Activated B cell treated with CpG ODN at 0.5 μM for 24 hours (primary cell): ENCODE data around the gene ARFGEF3. TPM values are rescaled to one million over a fixed set of nuclear protein-coding genes. Genes with fewer than 3 reads are reported as not detected.
"Not testable (repeated sequence)": the region's sequence is repeated elsewhere in the genome, so short reads cannot be mapped to it uniquely, and the experiment has no call there.

Experiments used
- ATAC-seq: fragments of 200-7000 bp; cut with Tn5 transposase; one replicate; pipeline ENCODE4 v1.10.0; 2021; ENCODE audit warnings: low read depth, mild to moderate bottlenecking, moderate library complexity
- CTCF ChIA-PET: fragments of 350-600 bp; sonication (Branson Sonifier 250); formaldehyde crosslinking; loops from one replicate; lab custom pipeline; 2021; ENCODE audit warnings: antibody characterized with exemption; lab: Charles Lee
- POLR2A ChIA-PET: fragments of 350-600 bp; sonication (Branson Sonifier 250); formaldehyde crosslinking; loops from one replicate; lab custom pipeline; 2021; ENCODE audit warnings: antibody characterized with exemption; lab: Charles Lee
- DNase-seq: peaks from one replicate; pipeline ENCODE4 v3.0.0; 2022
- H3K27ac Mint-ChIP-seq: one replicate; pipeline ENCODE4 v1.8.0; 2020; ENCODE audit warnings: mixed read lengths
- H3K27me3 Mint-ChIP-seq: one replicate; pipeline ENCODE4 v1.8.0; 2021; ENCODE audit warnings: mixed read lengths
- H3K36me3 Mint-ChIP-seq: one replicate; pipeline ENCODE4 v1.8.0; 2021; ENCODE audit warnings: low read depth, mixed read lengths
- H3K4me1 Mint-ChIP-seq: one replicate; pipeline ENCODE4 v1.8.0; 2021; ENCODE audit warnings: mixed read lengths
- H3K4me3 Mint-ChIP-seq: one replicate; pipeline ENCODE4 v1.8.0; 2020; ENCODE audit warnings: mild to moderate bottlenecking, mixed read lengths
- H3K9me3 Mint-ChIP-seq: one replicate; pipeline ENCODE4 v1.8.0; 2020; ENCODE audit warnings: mixed read lengths
- intact Hi-C: fragments of 100-400 bp; cut with micrococcal nuclease; formaldehyde crosslinking; loops from one replicate; pipeline ENCODE4 v1.15.1; 2024
- total RNA-seq: library from RNA; stranded (reverse); gene quantifications from 2 replicates; pipeline ENCODE4 v1.2.3, GENCODE V29; 2022
- TF ChIP-seq, protein P1 (sequence below): fragments of 200-600 bp; IDR thresholded peaks from one replicate; pipeline ENCODE4 v1.8.0; 2022; ENCODE audit warnings: antibody characterized with exemption, mild to moderate bottlenecking

The ARFGEF3 gene
- total RNA-seq, 1 donor from 2014 or later, result 0.02 TPM

DNA sequence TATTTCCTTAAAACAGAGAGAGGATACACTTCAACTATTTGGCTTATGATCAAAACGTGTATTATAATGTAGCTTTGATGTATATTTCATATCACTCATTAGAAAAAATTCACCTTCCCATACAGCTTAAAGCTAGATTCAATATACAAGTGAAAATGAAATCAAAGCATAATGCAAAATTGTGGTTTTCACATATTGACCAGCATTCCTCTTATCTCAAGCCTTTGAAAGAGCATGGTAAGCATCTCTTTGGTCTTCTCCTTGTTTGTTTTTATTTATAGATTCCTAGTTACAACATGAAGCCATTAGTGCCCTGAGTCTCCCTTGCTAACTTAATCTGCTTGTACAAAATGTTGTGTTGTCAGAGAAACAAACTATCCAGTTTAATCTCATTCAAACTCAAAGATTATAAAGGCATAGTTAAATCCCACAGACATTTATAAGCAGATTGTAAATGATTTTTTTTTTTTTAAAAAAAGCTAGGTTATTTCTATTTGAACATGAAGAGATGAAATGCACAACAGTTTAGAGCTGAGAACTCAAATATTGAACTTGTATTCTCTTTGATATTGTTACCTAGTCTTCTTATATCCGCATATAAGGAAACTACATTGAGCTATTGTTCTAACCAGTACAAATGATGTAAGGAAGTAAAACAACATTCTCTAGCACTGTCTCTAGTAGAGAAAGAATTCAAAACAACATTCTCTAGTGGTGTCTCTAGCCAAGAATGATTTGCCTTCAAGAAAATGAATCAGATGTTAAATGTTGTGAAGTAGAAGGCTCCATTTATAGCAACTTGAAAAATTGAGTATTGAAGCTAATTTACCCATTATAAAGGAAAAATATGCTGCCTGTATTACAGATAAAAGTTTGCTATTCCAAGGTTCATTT lies 184.8 kb downstream of the ARFGEF3 start:
- CTCF ChIA-PET, result no interaction called here
- Mint-ChIP-seq H3K27me3 (peaks cover 18% of the 10 kb centered on the region), H3K4me3 (no peak overlapping the region), H3K27ac (no peak overlapping the region), H3K4me1 (peaks cover 3% of the 10 kb centered on the region), H3K36me3 (no peaks in the 10 kb centered on the region), H3K9me3 (no peaks in the 10 kb centered on the region)
- no peak for ATAC-seq
- TF ChIP-seq, protein P1, sequence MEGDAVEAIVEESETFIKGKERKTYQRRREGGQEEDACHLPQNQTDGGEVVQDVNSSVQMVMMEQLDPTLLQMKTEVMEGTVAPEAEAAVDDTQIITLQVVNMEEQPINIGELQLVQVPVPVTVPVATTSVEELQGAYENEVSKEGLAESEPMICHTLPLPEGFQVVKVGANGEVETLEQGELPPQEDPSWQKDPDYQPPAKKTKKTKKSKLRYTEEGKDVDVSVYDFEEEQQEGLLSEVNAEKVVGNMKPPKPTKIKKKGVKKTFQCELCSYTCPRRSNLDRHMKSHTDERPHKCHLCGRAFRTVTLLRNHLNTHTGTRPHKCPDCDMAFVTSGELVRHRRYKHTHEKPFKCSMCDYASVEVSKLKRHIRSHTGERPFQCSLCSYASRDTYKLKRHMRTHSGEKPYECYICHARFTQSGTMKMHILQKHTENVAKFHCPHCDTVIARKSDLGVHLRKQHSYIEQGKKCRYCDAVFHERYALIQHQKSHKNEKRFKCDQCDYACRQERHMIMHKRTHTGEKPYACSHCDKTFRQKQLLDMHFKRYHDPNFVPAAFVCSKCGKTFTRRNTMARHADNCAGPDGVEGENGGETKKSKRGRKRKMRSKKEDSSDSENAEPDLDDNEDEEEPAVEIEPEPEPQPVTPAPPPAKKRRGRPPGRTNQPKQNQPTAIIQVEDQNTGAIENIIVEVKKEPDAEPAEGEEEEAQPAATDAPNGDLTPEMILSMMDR, result no peak
- POLR2A ChIA-PET, result no interaction called here
- DNase-seq, result no peak
- intact Hi-C loops, result no loop called here

DNA sequence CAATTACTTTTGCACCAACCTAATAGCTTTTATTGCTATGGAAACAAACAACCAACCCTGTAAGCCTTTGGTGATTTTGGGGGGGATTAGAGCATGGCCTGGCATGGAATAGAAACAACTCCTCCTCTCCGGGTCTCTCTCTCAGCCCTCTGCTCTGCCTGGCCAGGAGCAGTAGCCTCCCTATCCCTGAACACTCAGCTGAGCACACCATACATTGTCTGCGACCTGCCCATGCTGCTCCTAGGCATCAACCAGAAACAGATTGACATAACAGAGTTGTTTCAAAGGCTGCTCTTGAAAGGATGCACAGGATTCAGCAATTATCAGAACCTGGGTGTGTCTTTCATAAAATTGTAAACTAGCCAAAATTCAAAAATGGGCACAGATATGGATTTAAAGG lies 186.1 kb downstream of the ARFGEF3 start:
- Mint-ChIP-seq H3K4me3 (no peak overlapping the region), H3K36me3 (no peaks in the 10 kb centered on the region), H3K27ac (no peak overlapping the region), H3K4me1 (peaks cover 3% of the 10 kb centered on the region), H3K9me3 (no peaks in the 10 kb centered on the region), H3K27me3 (peaks cover 20% of the 10 kb centered on the region)
- TF ChIP-seq, protein P1, result no peak
- DNase-seq, result no peak
- POLR2A ChIA-PET, result no interaction called here
- CTCF ChIA-PET, result interaction anchor here (0.6 kb wide), 1 partner anchor 87 kb away, joined by 3 read pairs; no protein-coding TSS in a partner anchor
- intact Hi-C loops, result no loop called here
- ATAC-seq, result no peak

DNA sequence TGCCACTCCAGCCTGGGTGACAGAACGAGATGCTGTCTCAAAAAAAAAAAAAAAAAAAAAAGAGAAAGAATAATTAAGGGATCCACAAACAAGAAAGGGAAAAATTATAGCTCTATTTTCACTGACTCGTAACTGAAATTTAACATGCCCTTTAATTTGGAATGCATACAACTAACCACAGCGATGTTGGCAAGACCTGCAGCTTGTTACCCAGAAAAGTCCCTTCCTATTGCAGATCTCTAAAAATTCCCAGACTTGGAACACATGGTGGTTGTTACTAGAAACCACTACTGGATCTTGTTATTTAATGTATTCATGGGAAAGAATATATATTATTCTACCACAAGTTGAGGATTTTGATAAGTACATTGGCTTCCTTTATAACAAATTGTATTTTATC lies 188.2 kb downstream of the ARFGEF3 start:
- intact Hi-C loops, result no loop called here
- TF ChIP-seq, protein P1, result no peak
- Mint-ChIP-seq H3K4me1 (peaks cover 3% of the 10 kb centered on the region), H3K36me3 (no peaks in the 10 kb centered on the region), H3K9me3 (no peaks in the 10 kb centered on the region), H3K27ac (no peak overlapping the region), H3K4me3 (no peak overlapping the region), H3K27me3 (peaks cover 26% of the 10 kb centered on the region)
- ChIA-PET CTCF (no interaction called here), POLR2A (no interaction called here)
- ATAC-seq, result no peak
- no peak for DNase-seq

DNA sequence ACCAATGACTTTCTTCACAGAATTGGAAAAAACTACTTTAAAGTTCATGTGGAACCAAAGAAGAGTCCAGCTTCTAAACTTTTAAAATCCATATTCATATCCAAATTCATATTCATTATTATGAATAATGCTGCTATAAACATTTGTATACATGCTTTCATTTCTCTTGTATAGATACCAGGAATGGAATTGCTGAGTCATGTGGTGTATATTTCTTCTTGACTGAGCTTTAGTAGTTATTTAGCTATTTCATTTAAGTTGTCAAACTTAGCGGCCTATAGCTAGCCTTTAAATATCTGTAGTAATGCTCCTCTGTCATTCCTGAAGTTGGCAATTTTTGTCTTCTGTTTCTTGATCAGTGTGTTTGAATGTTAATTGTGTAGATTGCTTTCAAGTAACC lies 196.2 kb downstream of the ARFGEF3 start:
- H3K36me3 Mint-ChIP-seq, result no peaks in the 10 kb centered on the region
- no peak for ATAC-seq

DNA sequence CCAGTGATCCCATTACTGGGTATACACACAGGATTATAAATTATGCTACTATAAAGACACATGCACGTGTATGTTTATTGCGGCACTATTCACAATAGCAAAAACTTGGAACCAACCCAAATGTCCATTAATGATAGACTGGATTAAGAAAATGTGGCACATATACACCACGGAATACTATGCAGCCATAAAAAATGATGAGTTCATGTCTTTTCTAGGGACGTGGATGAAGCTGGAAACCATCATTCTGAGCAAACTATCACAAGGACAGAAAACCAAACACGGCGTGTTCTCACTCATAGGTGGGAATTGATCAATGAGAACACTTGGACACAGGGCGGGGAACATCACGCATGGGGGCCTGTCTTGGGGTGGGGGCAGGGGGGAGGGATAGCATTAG lies 206.9 kb downstream of the ARFGEF3 start:
- ATAC-seq, H3K36me3 Mint-ChIP-seq, POLR2A ChIA-PET, H3K27ac Mint-ChIP-seq, H3K4me1 Mint-ChIP-seq, H3K4me3 Mint-ChIP-seq, intact Hi-C loops, CTCF ChIA-PET, H3K9me3 Mint-ChIP-seq, DNase-seq: not testable (repeated sequence)
- peaks cover 19% of the 10 kb centered on the region for H3K27me3 Mint-ChIP-seq

More for the DNA sequence above, 196.2 kb downstream of the ARFGEF3 start:
- ChIA-PET POLR2A (no interaction called here), CTCF (no interaction called here)
- TF ChIP-seq, protein P1, result no peak
- Mint-ChIP-seq H3K9me3 (peaks cover 2% of the 10 kb centered on the region), H3K27ac (no peak overlapping the region), H3K4me3 (no peak overlapping the region), H3K4me1 (no peaks in the 10 kb centered on the region), H3K27me3 (peaks cover 19% of the 10 kb centered on the region)
- no peak for DNase-seq
- intact Hi-C loops, result no loop called here
